Measurements from ENCODE around the gene TMEM37.

DNA sequence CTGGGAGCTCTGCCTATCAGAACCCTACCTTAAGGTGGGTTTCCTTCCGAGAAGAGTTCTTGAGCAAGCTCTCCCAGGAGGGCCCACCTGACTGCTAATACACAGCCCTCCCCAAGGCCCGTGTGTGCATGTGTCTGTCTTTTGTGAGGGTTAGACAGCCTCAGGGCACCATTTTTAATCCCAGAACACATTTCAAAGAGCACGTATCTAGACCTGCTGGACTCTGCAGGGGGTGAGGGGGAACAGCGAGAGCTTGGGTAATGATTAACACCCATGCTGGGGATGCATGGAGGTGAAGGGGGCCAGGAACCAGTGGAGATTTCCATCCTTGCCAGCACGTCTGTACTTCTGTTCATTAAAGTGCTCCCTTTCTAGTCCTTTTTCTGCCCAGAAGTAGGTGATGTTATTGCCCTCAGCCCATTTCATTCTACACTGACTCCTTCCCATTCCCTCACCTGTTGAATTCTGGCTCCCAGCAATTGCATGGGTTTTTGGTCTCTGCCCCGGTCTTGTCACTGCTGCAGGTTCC, 6.5 kb downstream of the TMEM37 start:
- TF ChIP-seq, protein P1, sequence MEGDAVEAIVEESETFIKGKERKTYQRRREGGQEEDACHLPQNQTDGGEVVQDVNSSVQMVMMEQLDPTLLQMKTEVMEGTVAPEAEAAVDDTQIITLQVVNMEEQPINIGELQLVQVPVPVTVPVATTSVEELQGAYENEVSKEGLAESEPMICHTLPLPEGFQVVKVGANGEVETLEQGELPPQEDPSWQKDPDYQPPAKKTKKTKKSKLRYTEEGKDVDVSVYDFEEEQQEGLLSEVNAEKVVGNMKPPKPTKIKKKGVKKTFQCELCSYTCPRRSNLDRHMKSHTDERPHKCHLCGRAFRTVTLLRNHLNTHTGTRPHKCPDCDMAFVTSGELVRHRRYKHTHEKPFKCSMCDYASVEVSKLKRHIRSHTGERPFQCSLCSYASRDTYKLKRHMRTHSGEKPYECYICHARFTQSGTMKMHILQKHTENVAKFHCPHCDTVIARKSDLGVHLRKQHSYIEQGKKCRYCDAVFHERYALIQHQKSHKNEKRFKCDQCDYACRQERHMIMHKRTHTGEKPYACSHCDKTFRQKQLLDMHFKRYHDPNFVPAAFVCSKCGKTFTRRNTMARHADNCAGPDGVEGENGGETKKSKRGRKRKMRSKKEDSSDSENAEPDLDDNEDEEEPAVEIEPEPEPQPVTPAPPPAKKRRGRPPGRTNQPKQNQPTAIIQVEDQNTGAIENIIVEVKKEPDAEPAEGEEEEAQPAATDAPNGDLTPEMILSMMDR (IDR thresholded peaks at IDR 0.05; ENCODE audit: poor library complexity, severe bottlenecking): no peak
- TF ChIP-seq EP300 (conservative IDR thresholded peaks at IDR 0.05; ENCODE audit: poor library complexity, severe bottlenecking) (no peak), REST (IDR thresholded peaks at IDR 0.05; ENCODE audit: borderline replicate concordance) (no peak), SMC3 (conservative IDR thresholded peaks at IDR 0.05; ENCODE audit: poor library complexity) (no peak), TAF1 (IDR thresholded peaks at IDR 0.05; ENCODE audit: low read depth) (no peak)

Measured in neural cell (in vitro differentiated cells).